DND-41 (cell line): ENCODE data around the gene SFXN5.

Experiments used
- EZH2 ChIP-seq: IDR thresholded peaks from 3 replicates; pipeline ENCODE4 v1.6.1; 2012; ENCODE audit warnings: borderline replicate concordance, low read depth, mild to moderate bottlenecking, moderate library complexity, low read length, inconsistent platforms; ENCODE audit not compliant: severe bottlenecking
- TF ChIP-seq, protein P1 (sequence below): IDR thresholded peaks from 2 replicates; pipeline ENCODE4 v1.5.1; 2012; ENCODE audit warnings: borderline replicate concordance, low read length, moderate library complexity, mild to moderate bottlenecking; ENCODE audit not compliant: poor library complexity, severe bottlenecking; ENCODE audit errors: extremely low read depth

DNA sequence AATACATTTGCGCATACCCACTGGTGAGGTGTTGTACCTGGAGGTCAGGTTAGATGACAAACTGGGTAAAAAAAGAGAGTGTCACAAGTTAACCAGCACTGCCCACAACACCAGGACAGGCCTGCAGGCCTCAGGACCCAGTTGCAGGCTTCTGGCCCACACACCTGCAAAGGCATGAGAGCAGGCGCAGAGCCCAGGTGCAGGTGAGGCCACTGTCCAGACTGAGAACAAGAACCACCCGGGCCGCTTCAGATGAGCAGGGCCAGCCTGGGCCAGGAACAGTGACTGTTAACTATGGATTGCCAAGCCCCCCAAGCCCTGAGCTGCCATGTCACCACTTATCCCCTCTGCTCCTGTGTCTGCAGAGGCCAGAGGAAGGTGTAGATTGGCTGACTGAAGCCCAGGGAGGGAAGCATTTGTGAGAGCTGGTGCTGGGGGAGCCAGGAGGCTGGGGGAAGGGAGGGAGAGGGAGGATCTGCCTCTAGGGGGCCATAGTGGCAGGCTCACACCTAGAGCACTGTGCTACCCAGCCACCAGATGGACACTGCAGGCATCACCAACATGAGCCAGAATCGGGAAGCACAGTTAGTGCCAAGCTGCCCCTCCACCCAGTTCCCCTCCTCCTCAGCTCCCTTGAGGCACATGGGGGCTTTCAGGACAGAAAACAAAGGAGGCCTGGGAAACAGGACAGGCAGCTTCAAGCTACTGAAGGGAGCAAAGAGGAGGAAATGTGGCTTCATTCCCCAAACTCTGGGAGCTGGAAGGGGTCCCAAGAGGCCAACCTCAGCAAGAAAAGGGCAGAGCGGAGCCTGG lies 35.4 kb downstream of the SFXN5 start:
- TF ChIP-seq, protein P1, sequence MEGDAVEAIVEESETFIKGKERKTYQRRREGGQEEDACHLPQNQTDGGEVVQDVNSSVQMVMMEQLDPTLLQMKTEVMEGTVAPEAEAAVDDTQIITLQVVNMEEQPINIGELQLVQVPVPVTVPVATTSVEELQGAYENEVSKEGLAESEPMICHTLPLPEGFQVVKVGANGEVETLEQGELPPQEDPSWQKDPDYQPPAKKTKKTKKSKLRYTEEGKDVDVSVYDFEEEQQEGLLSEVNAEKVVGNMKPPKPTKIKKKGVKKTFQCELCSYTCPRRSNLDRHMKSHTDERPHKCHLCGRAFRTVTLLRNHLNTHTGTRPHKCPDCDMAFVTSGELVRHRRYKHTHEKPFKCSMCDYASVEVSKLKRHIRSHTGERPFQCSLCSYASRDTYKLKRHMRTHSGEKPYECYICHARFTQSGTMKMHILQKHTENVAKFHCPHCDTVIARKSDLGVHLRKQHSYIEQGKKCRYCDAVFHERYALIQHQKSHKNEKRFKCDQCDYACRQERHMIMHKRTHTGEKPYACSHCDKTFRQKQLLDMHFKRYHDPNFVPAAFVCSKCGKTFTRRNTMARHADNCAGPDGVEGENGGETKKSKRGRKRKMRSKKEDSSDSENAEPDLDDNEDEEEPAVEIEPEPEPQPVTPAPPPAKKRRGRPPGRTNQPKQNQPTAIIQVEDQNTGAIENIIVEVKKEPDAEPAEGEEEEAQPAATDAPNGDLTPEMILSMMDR, result no peak
- no peak for TF ChIP-seq EZH2
